ENCODE data around the gene BICD1. TPM values are rescaled to one million over a fixed set of nuclear protein-coding genes. Genes with fewer than 3 reads are reported as not detected.
"Not testable (repeated sequence)": the region's sequence is repeated elsewhere in the genome, so short reads cannot be mapped to it uniquely, and the experiment has no call there.

The BICD1 gene
- total and polyA plus RNA-seq, 12 donors = 2.5 to 14.7 (median 9.2) TPM

- Histone ChIP-seq H3K36me3 (peaks cover 0 to 21% (median 0%) of the 10 kb centered on the region in 9 donors), H3K9me3 (no peaks in the 10 kb centered on the region), H3K4me3 (no peak overlapping the region), H3K4me1 (no peaks in the 10 kb centered on the region), H3K27ac (no peak overlapping the region), H3K27me3 (no peaks in the 10 kb centered on the region)
- DNase-seq = no peak
- no peak for TF ChIP-seq CTCF (IDR thresholded peaks at IDR 0.05)
- ATAC-seq = no peak
- intact Hi-C loops (cut with DNase I) = no loop called here
- 96 to 100% methylated on average over 1 of the region's 1 CpG for WGBS, 2 donors
Observed at GRCh38 chr12:32223941-32224340, 117.3 kb downstream of the BICD1 start.

- Histone ChIP-seq H3K9me3 (no peaks in the 10 kb centered on the region), H3K36me3 (peaks cover 0 to 21% (median 0%) of the 10 kb centered on the region in 9 donors), H3K27ac (no peak overlapping the region), H3K4me3 (no peak overlapping the region), H3K4me1 (peaks cover 0 to 7% (median 0%) of the 10 kb centered on the region in 9 donors), H3K27me3 (no peaks in the 10 kb centered on the region)
- 79 to 81% methylated on average over 5 of the region's 5 CpGs for WGBS, 2 donors
- no peak for TF ChIP-seq CTCF (IDR thresholded peaks at IDR 0.05)
- intact Hi-C loops (cut with DNase I) = no loop called here
- no peak for ATAC-seq
- DNase-seq = no peak
Observed at GRCh38 chr12:32226768-32227167, 120.1 kb downstream of the BICD1 start.

- peaks cover 0 to 9% (median 0%) of the 10 kb centered on the region in 9 donors for H3K36me3 ChIP-seq
- TF ChIP-seq CTCF (IDR thresholded peaks at IDR 0.05) = no peak
- H3K27me3 ChIP-seq = no peaks in the 10 kb centered on the region
- no peak overlapping the region for H3K27ac ChIP-seq
- no peak for ATAC-seq
- H3K4me1 ChIP-seq = peaks cover 0 to 11% (median 0%) of the 10 kb centered on the region in 9 donors
- H3K4me3 ChIP-seq = no peak overlapping the region
- 69 to 82% methylated on average over 4 of the region's 4 CpGs for WGBS, 2 donors
- no peaks in the 10 kb centered on the region for H3K9me3 ChIP-seq
- intact Hi-C loops (cut with DNase I) = no loop called here
- DNase-seq = no peak
Observed at GRCh38 chr12:32229971-32230612, 123.4 kb downstream of the BICD1 start.

- intact Hi-C loops (cut with DNase I) = no loop called here
- H3K27me3 ChIP-seq = no peaks in the 10 kb centered on the region
- H3K4me1 ChIP-seq = peaks cover 0 to 11% (median 0%) of the 10 kb centered on the region in 9 donors
- TF ChIP-seq CTCF (IDR thresholded peaks at IDR 0.05) = no peak
- WGBS, 2 donors = 83 to 85% methylated on average over 3 of the region's 3 CpGs
- H3K27ac ChIP-seq = no peak overlapping the region
- H3K4me3 ChIP-seq = no peak overlapping the region
- ATAC-seq (no peak), DNase-seq (no peak)
- no peaks in the 10 kb centered on the region for H3K9me3 ChIP-seq
- peaks cover 0 to 8% (median 0%) of the 10 kb centered on the region in 9 donors for H3K36me3 ChIP-seq
Observed at GRCh38 chr12:32230613-32230993, 124.0 kb downstream of the BICD1 start.

GRCh38 chr12:32231361-32231760 lies 124.7 kb downstream of the BICD1 start:
- DNase-seq; ATAC-seq; H3K27me3 ChIP-seq; intact Hi-C loops (cut with DNase I); H3K27ac ChIP-seq; H3K9me3 ChIP-seq; H3K4me3 ChIP-seq; H3K36me3 ChIP-seq: not testable (repeated sequence)
- WGBS, 2 donors = 97 to 100% methylated on average over 2 of the region's 2 CpGs
- peaks cover 0 to 11% (median 0%) of the 10 kb centered on the region in 9 donors for H3K4me1 ChIP-seq
